Stimulated activated CD8-positive, alpha-beta memory T cell treated with anti-CD3 and anti-CD28 coated beads, Interleukin-4, amount 100 ng/mL, for 1 hour (primary cell): ENCODE measurements around the gene CARS1.
"Not testable (repeated sequence)": the region's sequence is repeated elsewhere in the genome, so short reads cannot be mapped to it uniquely, and the experiment has no call there.

ENCODE experiments used
- DNase-seq, 2 donors: peaks; one replicate each; pipeline ENCODE4 v3.0.0-alpha.2; 2020; ENCODE audit warnings: low read depth in 2 of 2, low spot score in 1 of 2

CARS1 gene

GRCh38 chr11:3090096-3090901 is 33.1 kb upstream of the CARS1 start:
- DNase-seq, result no peak

GRCh38 chr11:3089236-3090061 is 32.2 kb upstream of the CARS1 start:
- DNase-seq, result no peak

GRCh38 chr11:3088806-3089205 is 31.6 kb upstream of the CARS1 start:
- DNase-seq, result no peak

- DNase-seq, result no peak
These were observed 30.9 kb upstream of the CARS1 start for GRCh38 chr11:3087821-3088800.

- DNase-seq, result no peak
These were observed 30.1 kb upstream of the CARS1 start for GRCh38 chr11:3087373-3087772.

GRCh38 chr11:3086671-3087150 is 29.5 kb upstream of the CARS1 start:
- no peak for DNase-seq

- DNase-seq, result no peak
These were observed 28.9 kb upstream of the CARS1 start for GRCh38 chr11:3086114-3086513.

- no peak for DNase-seq
These were observed 27.8 kb upstream of the CARS1 start for GRCh38 chr11:3085052-3085451.

GRCh38 chr11:3083321-3083720 is 26.1 kb upstream of the CARS1 start:
- no peak for DNase-seq

GRCh38 chr11:3081386-3081751 is 24.1 kb upstream of the CARS1 start:
- no peak for DNase-seq

GRCh38 chr11:3080733-3081385 is 23.6 kb upstream of the CARS1 start:
- DNase-seq, result no peak

- DNase-seq, result no peak
These were observed 22.9 kb upstream of the CARS1 start for GRCh38 chr11:3080104-3080503.

- DNase-seq, result no peak
These were observed 20.7 kb upstream of the CARS1 start for GRCh38 chr11:3077846-3078440.

- DNase-seq, result no peak
These were observed 20.1 kb upstream of the CARS1 start for GRCh38 chr11:3077189-3077836.

- no peak for DNase-seq
These were observed 17.8 kb upstream of the CARS1 start for GRCh38 chr11:3074912-3075589.

GRCh38 chr11:3073029-3073435 is 15.8 kb upstream of the CARS1 start:
- no peak for DNase-seq

- DNase-seq, result no peak
These were observed 12.2 kb upstream of the CARS1 start for GRCh38 chr11:3069425-3069824.

- DNase-seq, result not testable (repeated sequence)
These were observed 9.1 kb upstream of the CARS1 start for GRCh38 chr11:3066308-3066707.

- not testable (repeated sequence) for DNase-seq
These were observed 7.5 kb upstream of the CARS1 start for GRCh38 chr11:3064709-3065108.
